ENCODE measurements around the gene COL8A2. TPM values are rescaled to one million over a fixed set of nuclear protein-coding genes. Genes with fewer than 3 reads are reported as not detected.

Gene COL8A2
- total RNA-seq, 1 donor from 2014 or later = 1.2 TPM

DNA sequence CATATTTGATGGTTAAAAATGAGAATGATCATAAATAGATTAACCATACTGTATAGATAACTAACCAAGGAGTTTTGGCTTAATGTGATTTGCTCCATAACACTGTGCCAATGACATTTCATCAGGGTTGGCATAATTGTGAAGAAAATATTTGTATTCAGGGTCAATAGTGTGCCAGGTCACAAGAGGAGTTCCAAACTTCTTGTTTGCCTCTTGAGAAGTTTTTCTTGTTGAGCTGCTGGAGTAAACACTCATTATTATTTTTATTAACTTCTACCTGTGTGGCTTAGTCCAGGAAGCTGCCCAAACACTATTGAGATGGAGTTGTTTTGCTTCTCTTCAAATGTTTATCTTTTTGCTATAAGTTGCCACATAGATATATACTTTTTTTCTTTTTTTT lies 38.4 kb upstream of the COL8A2 start:
- no peaks in the 10 kb centered on the region for H3K27me3 ChIP-seq (ENCODE audit: control insufficient read depth, insufficient read depth, low read length)
- H3K4me3 ChIP-seq (ENCODE audit: low read depth, low read length) = no peak overlapping the region
- TF ChIP-seq, protein P1, sequence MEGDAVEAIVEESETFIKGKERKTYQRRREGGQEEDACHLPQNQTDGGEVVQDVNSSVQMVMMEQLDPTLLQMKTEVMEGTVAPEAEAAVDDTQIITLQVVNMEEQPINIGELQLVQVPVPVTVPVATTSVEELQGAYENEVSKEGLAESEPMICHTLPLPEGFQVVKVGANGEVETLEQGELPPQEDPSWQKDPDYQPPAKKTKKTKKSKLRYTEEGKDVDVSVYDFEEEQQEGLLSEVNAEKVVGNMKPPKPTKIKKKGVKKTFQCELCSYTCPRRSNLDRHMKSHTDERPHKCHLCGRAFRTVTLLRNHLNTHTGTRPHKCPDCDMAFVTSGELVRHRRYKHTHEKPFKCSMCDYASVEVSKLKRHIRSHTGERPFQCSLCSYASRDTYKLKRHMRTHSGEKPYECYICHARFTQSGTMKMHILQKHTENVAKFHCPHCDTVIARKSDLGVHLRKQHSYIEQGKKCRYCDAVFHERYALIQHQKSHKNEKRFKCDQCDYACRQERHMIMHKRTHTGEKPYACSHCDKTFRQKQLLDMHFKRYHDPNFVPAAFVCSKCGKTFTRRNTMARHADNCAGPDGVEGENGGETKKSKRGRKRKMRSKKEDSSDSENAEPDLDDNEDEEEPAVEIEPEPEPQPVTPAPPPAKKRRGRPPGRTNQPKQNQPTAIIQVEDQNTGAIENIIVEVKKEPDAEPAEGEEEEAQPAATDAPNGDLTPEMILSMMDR (IDR thresholded peaks at IDR 0.05; ENCODE audit: insufficient read depth, low read length, poor library complexity, severe bottlenecking) = no peak
- H3K36me3 ChIP-seq (ENCODE audit: control insufficient read depth, insufficient read depth, low read length) = peaks cover 2% of the 10 kb centered on the region
- DNase-seq (ENCODE audit: low read depth) = no peak

DNA sequence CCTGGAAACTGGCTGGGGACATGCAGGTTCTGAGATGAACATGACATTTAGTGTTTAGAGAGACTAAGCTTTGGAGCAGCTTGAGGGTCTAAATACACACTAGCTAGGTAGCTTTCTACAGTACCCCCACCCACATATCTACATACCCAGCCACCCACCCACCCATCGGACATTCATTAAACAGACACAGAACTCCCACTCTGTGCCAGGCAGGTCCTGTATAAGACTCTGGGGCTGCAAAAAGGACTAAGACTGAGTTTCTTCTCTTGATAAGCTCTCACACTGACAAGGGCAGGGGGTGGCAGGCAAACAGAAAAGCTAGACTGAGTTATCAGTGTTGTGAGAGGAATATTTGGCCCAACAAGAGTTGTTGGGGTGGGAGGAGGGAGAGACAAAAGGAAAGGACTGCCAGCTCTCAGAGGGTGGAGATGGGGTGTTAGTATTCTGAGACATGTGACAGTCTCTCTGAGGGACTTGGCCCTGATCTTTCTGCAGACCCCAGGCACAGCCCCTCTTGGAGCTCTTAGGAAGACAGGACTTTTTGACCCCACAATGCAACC lies 37.7 kb upstream of the COL8A2 start:
- TF ChIP-seq, protein P1 (IDR thresholded peaks at IDR 0.05; ENCODE audit: insufficient read depth, low read length, poor library complexity, severe bottlenecking) = no peak
- DNase-seq (ENCODE audit: low read depth) = no peak
- Histone ChIP-seq H3K4me3 (ENCODE audit: low read depth, low read length) (no peak overlapping the region), H3K27me3 (ENCODE audit: control insufficient read depth, insufficient read depth, low read length) (no peaks in the 10 kb centered on the region), H3K36me3 (ENCODE audit: control insufficient read depth, insufficient read depth, low read length) (peaks cover 2% of the 10 kb centered on the region)

- peak overlapping the region; percentile 46 for H3K4me3 ChIP-seq (ENCODE audit: low read depth, low read length)
- DNase-seq (ENCODE audit: low read depth) = peak; percentile 64
- TF ChIP-seq, protein P1 (IDR thresholded peaks at IDR 0.05; ENCODE audit: insufficient read depth, low read length, poor library complexity, severe bottlenecking) = no peak
- H3K36me3 ChIP-seq (ENCODE audit: control insufficient read depth, insufficient read depth, low read length) = peaks cover 2% of the 10 kb centered on the region
- no peaks in the 10 kb centered on the region for H3K27me3 ChIP-seq (ENCODE audit: control insufficient read depth, insufficient read depth, low read length)
These were observed 36.9 kb upstream of the COL8A2 start for GRCh38 chr1:36161641-36162531.

DNA sequence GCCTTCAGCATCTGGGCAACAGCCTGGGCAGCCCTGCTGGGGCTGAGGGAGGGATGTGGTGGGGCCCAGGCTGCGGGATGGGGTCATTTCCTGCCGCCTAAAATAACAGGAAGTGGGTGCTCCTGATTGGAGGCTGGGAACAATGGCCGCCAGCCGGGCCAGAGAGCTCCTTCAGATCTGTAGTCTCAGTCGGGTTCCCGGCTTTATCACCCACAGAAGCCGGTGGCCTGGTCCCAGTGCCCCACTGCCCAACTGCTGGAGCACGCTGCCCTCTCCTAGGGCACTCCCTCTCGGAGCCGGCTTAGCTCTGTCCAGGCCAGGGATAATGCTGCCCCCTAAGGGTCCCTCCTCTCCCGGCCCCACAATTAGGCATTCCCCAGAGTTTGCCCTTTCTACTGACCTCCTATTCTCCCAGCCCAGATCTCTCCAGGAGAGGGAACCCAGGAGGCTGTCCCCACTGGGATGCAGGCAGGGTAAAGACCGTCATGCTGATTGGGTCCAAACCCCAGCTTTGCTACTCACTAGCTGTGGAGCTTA lies 36.0 kb upstream of the COL8A2 start:
- Histone ChIP-seq H3K27me3 (ENCODE audit: control insufficient read depth, insufficient read depth, low read length) (no peaks in the 10 kb centered on the region), H3K36me3 (ENCODE audit: control insufficient read depth, insufficient read depth, low read length) (peaks cover 2% of the 10 kb centered on the region), H3K4me3 (ENCODE audit: low read depth, low read length) (peak overlapping the region; percentile 46)
- DNase-seq (ENCODE audit: low read depth) = no peak
- TF ChIP-seq, protein P1 (IDR thresholded peaks at IDR 0.05; ENCODE audit: insufficient read depth, low read length, poor library complexity, severe bottlenecking) = peak; percentile 64

DNA sequence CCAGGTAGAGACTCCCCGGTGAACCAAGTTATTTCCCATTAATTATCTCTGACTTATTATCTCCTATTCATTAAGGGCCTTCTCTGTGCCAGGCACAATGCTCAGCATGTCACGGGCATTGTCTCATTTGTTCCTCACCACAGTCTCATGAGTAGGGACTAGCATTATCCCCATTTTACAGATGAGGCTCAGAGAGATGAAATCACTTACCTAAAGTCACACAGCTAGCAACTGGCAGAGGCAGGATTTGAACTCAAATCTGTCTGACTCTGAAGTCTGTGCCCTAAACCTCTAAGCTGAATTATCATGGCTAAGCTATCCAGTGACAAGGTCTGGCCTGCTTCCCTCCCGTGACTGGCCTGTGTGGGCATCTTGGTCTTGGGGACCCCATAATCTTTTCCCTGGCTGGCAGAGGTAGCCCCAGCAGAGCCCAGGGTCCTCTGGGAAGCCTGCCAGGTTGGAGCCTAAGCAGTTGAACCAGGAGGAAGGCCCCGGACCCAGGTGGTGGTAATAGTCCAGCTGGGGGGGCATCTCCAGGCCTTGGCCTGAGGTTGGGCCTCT lies 35.4 kb upstream of the COL8A2 start:
- TF ChIP-seq, protein P1 (IDR thresholded peaks at IDR 0.05; ENCODE audit: insufficient read depth, low read length, poor library complexity, severe bottlenecking) = no peak
- no peak for DNase-seq (ENCODE audit: low read depth)
- Histone ChIP-seq H3K4me3 (ENCODE audit: low read depth, low read length) (peak overlapping the region; percentile 46), H3K27me3 (ENCODE audit: control insufficient read depth, insufficient read depth, low read length) (no peaks in the 10 kb centered on the region), H3K36me3 (ENCODE audit: control insufficient read depth, insufficient read depth, low read length) (peaks cover 2% of the 10 kb centered on the region)

All from kidney epithelial cell (primary cell).